Raji (cell line): ENCODE data around the gene GNAS-AS1.

Source experiments
- POLR2A ChIP-seq: IDR thresholded peaks from 2 replicates; pipeline ENCODE4 v1.6.1; 2011; ENCODE audit warnings: low read depth, low read length, control low read depth; ENCODE audit not compliant: insufficient read depth

Gene GNAS-AS1

GRCh38 chr20:58876437-58876836 is 25.7 kb upstream of the GNAS-AS1 start:
- TF ChIP-seq POLR2A: no peak

- no peak for TF ChIP-seq POLR2A
Measured at GRCh38 chr20:58875541-58876134, 24.9 kb upstream of the GNAS-AS1 start.

- TF ChIP-seq POLR2A: no peak
Measured at GRCh38 chr20:58875111-58875510, 24.4 kb upstream of the GNAS-AS1 start.

- no peak for TF ChIP-seq POLR2A
Measured at GRCh38 chr20:58874469-58874868, 23.8 kb upstream of the GNAS-AS1 start.

GRCh38 chr20:58871533-58872102 is 20.9 kb upstream of the GNAS-AS1 start:
- no peak for TF ChIP-seq POLR2A

- TF ChIP-seq POLR2A: no peak
Measured at GRCh38 chr20:58870293-58871014, 19.8 kb upstream of the GNAS-AS1 start.

GRCh38 chr20:58869662-58870227 is 19.0 kb upstream of the GNAS-AS1 start:
- TF ChIP-seq POLR2A: no peak

- TF ChIP-seq POLR2A: no peak
Measured at GRCh38 chr20:58868795-58869194, 18.1 kb upstream of the GNAS-AS1 start.

- no peak for TF ChIP-seq POLR2A
Measured at GRCh38 chr20:58867211-58867610, 16.5 kb upstream of the GNAS-AS1 start.

- no peak for TF ChIP-seq POLR2A
Measured at GRCh38 chr20:58865843-58866242, 15.1 kb upstream of the GNAS-AS1 start.

- TF ChIP-seq POLR2A: no peak
Measured at GRCh38 chr20:58864346-58864745, 13.6 kb upstream of the GNAS-AS1 start.

- no peak for TF ChIP-seq POLR2A
Measured at GRCh38 chr20:58863044-58863790, 12.5 kb upstream of the GNAS-AS1 start.

- TF ChIP-seq POLR2A: no peak
Measured at GRCh38 chr20:58855506-58856389, 5.0 kb upstream of the GNAS-AS1 start.
